RPMI8226 (cell line): ENCODE measurements around the gene HSPB6.
A peak's percentile ranks its signal among the peaks of the same experiment; 100 is the strongest.
"Not testable (repeated sequence)": the region's sequence is repeated elsewhere in the genome, so short reads cannot be mapped to it uniquely, and the experiment has no call there.

ENCODE experiments used
- DNase-seq: peaks from one replicate; pipeline ENCODE4 v3.0.0-alpha.2; 2015

HSPB6 gene

GRCh38 chr19:35784503-35785338 lies 27.9 kb upstream of the HSPB6 start:
- no peak for DNase-seq

- DNase-seq = no peak
Observed at GRCh38 chr19:35783469-35784434, 26.9 kb upstream of the HSPB6 start.

- no peak for DNase-seq
Observed at GRCh38 chr19:35782589-35782988, 25.8 kb upstream of the HSPB6 start.

GRCh38 chr19:35781650-35782049 lies 24.8 kb upstream of the HSPB6 start:
- no peak for DNase-seq

- no peak for DNase-seq
Observed at GRCh38 chr19:35780717-35781116, 23.9 kb upstream of the HSPB6 start.

GRCh38 chr19:35780058-35780457 lies 23.2 kb upstream of the HSPB6 start:
- DNase-seq = no peak

- DNase-seq = no peak
Observed at GRCh38 chr19:35779033-35779432, 22.2 kb upstream of the HSPB6 start.

GRCh38 chr19:35777961-35778360 lies 21.1 kb upstream of the HSPB6 start:
- DNase-seq = no peak

GRCh38 chr19:35777086-35777841 lies 20.4 kb upstream of the HSPB6 start:
- DNase-seq = no peak

GRCh38 chr19:35776102-35776788 lies 19.4 kb upstream of the HSPB6 start:
- no peak for DNase-seq

- DNase-seq = peak; percentile 98
Observed at GRCh38 chr19:35775298-35776101, 18.7 kb upstream of the HSPB6 start, which contains the start of gene ARHGAP33. Gene ARHGAP33, plus strand, starts transcription at chr19:35775564. Its CDS starts 95 bp downstream, at chr19:35775659.

- DNase-seq = no peak
Observed at GRCh38 chr19:35775046-35775297, 18.1 kb upstream of the HSPB6 start.

GRCh38 chr19:35774274-35775045 lies 17.6 kb upstream of the HSPB6 start:
- no peak for DNase-seq

- DNase-seq = no peak
Observed at GRCh38 chr19:35773020-35773806, 16.4 kb upstream of the HSPB6 start.

- DNase-seq = not testable (repeated sequence)
Observed at GRCh38 chr19:35772362-35772761, 15.5 kb upstream of the HSPB6 start.

- no peak for DNase-seq
Observed at GRCh38 chr19:35768082-35768421, 11.2 kb upstream of the HSPB6 start.

- no peak for DNase-seq
Observed at GRCh38 chr19:35767288-35768081, 10.7 kb upstream of the HSPB6 start.

GRCh38 chr19:35766571-35767104 lies 9.8 kb upstream of the HSPB6 start:
- no peak for DNase-seq
